GM12878 (cell line): ENCODE data around the gene ATXN1L.

Experiments used
- CREM ChIP-seq: IDR thresholded peaks from 2 replicates; pipeline ENCODE4 v1.6.1; 2014; ENCODE audit warnings: antibody characterized with exemption, low read depth
- CTCF ChIP-seq, 3 experiments: IDR thresholded peaks in 2 of 3; conservative IDR thresholded peaks in 1 of 3; 2 replicates each; pipeline ENCODE4 v1.5.1; 2011; ENCODE audit warnings: low read depth in 3 of 3, low read length in 3 of 3, mild to moderate bottlenecking in 3 of 3, control low read depth in 2 of 3, moderate library complexity in 2 of 3, inconsistent platforms in 1 of 3, mixed read lengths in 1 of 3; ENCODE audit not compliant: control insufficient read depth in 2 of 3, insufficient read depth in 1 of 3; ENCODE audit errors: extremely low read depth in 1 of 3
- EP300 ChIP-seq, 2 experiments: fragments of 150-350 bp in 1 of 2; IDR thresholded peaks; 2 replicates each; pipeline ENCODE4 v1.6.1; 2011 to 2012; ENCODE audit warnings: low read depth in 2 of 2, low read length in 2 of 2, borderline replicate concordance in 1 of 2, improper control_type of control experiment in 1 of 2, inconsistent platforms in 1 of 2; ENCODE audit not compliant: control insufficient read depth in 1 of 2
- FOS ChIP-seq: IDR thresholded peaks from 3 replicates; pipeline ENCODE4 v1.6.1; 2011; ENCODE audit warnings: borderline replicate concordance; ENCODE audit not compliant: insufficient read length; ENCODE audit errors: extremely low read depth
- HDAC6 ChIP-seq: fragments of 200-600 bp; sonication (generic); IDR thresholded peaks from one replicate; pipeline ENCODE4 v1.8.0; 2017; ENCODE audit warnings: antibody characterized with exemption; ENCODE audit not compliant: unreplicated experiment
- JUND ChIP-seq: IDR thresholded peaks from 2 replicates; pipeline ENCODE4 v1.6.1; 2012; ENCODE audit warnings: low read depth, mild to moderate bottlenecking, low read length, improper control_type of control experiment, moderate library complexity
- PRDM15 ChIP-seq: fragments of 450-650 bp; formaldehyde crosslinking; IDR thresholded peaks from 2 replicates; pipeline ENCODE4 v1.4.0; 2020; ENCODE audit warnings: mild to moderate bottlenecking, moderate library complexity
- USF2 ChIP-seq: IDR thresholded peaks from 2 replicates; pipeline ENCODE4 v1.6.1; 2011; ENCODE audit warnings: low read depth, low read length, improper control_type of control experiment, borderline replicate concordance
- ZBTB4 ChIP-seq: fragments of 450-650 bp; formaldehyde crosslinking; IDR thresholded peaks from 2 replicates; pipeline ENCODE4 v1.4.0; 2022; ENCODE audit warnings: mild to moderate bottlenecking, moderate library complexity

- TF ChIP-seq CTCF (IDR thresholded peaks at IDR 0.05 in 2 of 3, conservative IDR thresholded peaks at IDR 0.05 in 1 of 3; ENCODE audit: control insufficient read depth in 2 of 3, extremely low read depth in 1 of 3, insufficient read depth in 1 of 3, low read depth in 3 of 3, low read length in 3 of 3) (no peak), EP300 (IDR thresholded peaks at IDR 0.05; ENCODE audit: borderline replicate concordance in 1 of 2, control insufficient read depth in 1 of 2, low read depth in 2 of 2, low read length in 2 of 2) (no peak), JUND (no peak), USF2 (no peak), PRDM15 (CRISPR knock-in tag) (no peak), FOS (no peak), HDAC6 (no peak), ZBTB4 (no peak), CREM (no peak)
Measured at GRCh38 chr16:71803305-71803690, 42.5 kb upstream of the ATXN1L start.
